K562 (cell line): ENCODE data around the gene OXSM. TPM values are rescaled to one million over a fixed set of nuclear protein-coding genes. Genes with fewer than 3 reads are reported as not detected.

Experiments used
- ATAC-seq: fragments of 200-7000 bp; cut with Tn5 transposase; 3 replicates; pipeline ENCODE4 v1.9.1; 2020; ENCODE audit warnings: moderate library complexity
- BruUV-seq: library from RNA; stranded (reverse); fragments of 400-500 nt; replicated peaks from 2 replicates; lab custom pipeline; 2021; lab: Mats Ljungman, UMichigan
- CTCF ChIA-PET: fragments of 300-600 bp; formaldehyde crosslinking; extraction: SDS; loops from one replicate; lab custom pipeline; 2021; ENCODE audit warnings: low intra/inter-chr PET ratio; lab: Yijun Ruan, JAX
- POLR2A ChIA-PET: fragments of 300-600, 350-650 bp; sonication (Branson Sonifier 250); formaldehyde crosslinking; extraction: SDS; loops from one replicate; lab custom pipeline; 2021; ENCODE audit warnings: antibody characterized with exemption, inconsistent platforms; lab: Yijun Ruan, JAX
- DNase-seq, 4 experiments: peaks; one replicate each; pipeline versions ENCODE4 v3.0.0 to v3.0.0-alpha.2; 2011 to 2018; ENCODE audit warnings: low spot score in 3 of 4, mixed read lengths in 3 of 4; ENCODE audit errors: extremely low read depth in 1 of 4
- FAIRE-seq: peaks from 2 replicates; lab custom pipeline; 2011; peaks lifted over from hg19 to GRCh38; lab: Jason Lieb, UNC
- H2AFZ ChIP-seq: 2 replicates; pipeline ENCODE4 v1.6.0; 2011; ENCODE audit warnings: low read depth, low read length, control low read depth, inconsistent platforms
- H3K27ac ChIP-seq: fragments of 200-600 bp; 3 replicates; pipeline ENCODE4 v1.8.0; 2011; ENCODE audit warnings: low read depth, mild to moderate bottlenecking, control low read depth, inconsistent platforms, low read length, moderate library complexity, mixed read lengths; ENCODE audit errors: extremely low read depth
- H3K27me3 ChIP-seq, 2 experiments: fragments of 300-600 bp in 1 of 2; 2 replicates in 1 of 2; 3 replicates in 1 of 2; pipeline versions ENCODE4 v1.6.0 to v1.8.0; 2011; ENCODE audit warnings: inconsistent platforms in 2 of 2, low read length in 2 of 2, mild to moderate bottlenecking in 1 of 2, mixed read lengths in 1 of 2, moderate library complexity in 1 of 2; ENCODE audit not compliant: control insufficient read depth in 2 of 2, insufficient read depth in 2 of 2
- H3K36me3 ChIP-seq: fragments of 300-600 bp; 3 replicates; pipeline ENCODE4 v1.8.0; 2011; ENCODE audit warnings: mild to moderate bottlenecking, low read length, inconsistent platforms; ENCODE audit not compliant: control insufficient read depth, insufficient read depth
- H3K4me1 ChIP-seq, 2 experiments: fragments of 200-600 bp in 1 of 2; replicated peaks in 1 of 2; 2 replicates in 1 of 2; 3 replicates in 1 of 2; pipeline versions ENCODE4 v1.5.1 to v1.8.0; 2011; ENCODE audit warnings: inconsistent platforms in 2 of 2, low read length in 2 of 2, mild to moderate bottlenecking in 1 of 2, mixed read lengths in 1 of 2, moderate library complexity in 1 of 2; ENCODE audit not compliant: control insufficient read depth in 2 of 2, insufficient read depth in 2 of 2
- H3K4me2 ChIP-seq: 2 replicates; pipeline ENCODE4 v1.6.1; 2011; ENCODE audit warnings: low read length, control low read depth, inconsistent platforms, mixed read lengths; ENCODE audit not compliant: insufficient read depth
- H3K4me3 ChIP-seq: fragments of 200-600 bp; sonication (generic), shearing (Covaris generic); 2 replicates; pipeline ENCODE4 v1.5.1; 2016; ENCODE audit warnings: control low read depth, inconsistent platforms
- H3K79me2 ChIP-seq: fragments of 200-600 bp; 3 replicates; pipeline ENCODE4 v1.8.0; 2011; ENCODE audit warnings: low read length, inconsistent platforms; ENCODE audit not compliant: control insufficient read depth, insufficient read depth
- H3K9ac ChIP-seq, 2 experiments: 2 replicates each; pipeline versions ENCODE4 v1.6.0 to v1.6.1; 2011; ENCODE audit warnings: low read depth in 2 of 2, low read length in 2 of 2, control low read depth in 1 of 2, inconsistent platforms in 1 of 2, mild to moderate bottlenecking in 1 of 2, mixed read lengths in 1 of 2; ENCODE audit not compliant: insufficient read depth in 1 of 2
- H3K9me1 ChIP-seq: one replicate; pipeline ENCODE4 v1.6.0; 2011; ENCODE audit warnings: inconsistent platforms, mild to moderate bottlenecking, low read length, moderate library complexity; ENCODE audit not compliant: control insufficient read depth, insufficient read depth
- H3K9me3 ChIP-seq: replicated peaks from 2 replicates; pipeline ENCODE4 v1.5.1; 2011; ENCODE audit warnings: low read depth, low read length, inconsistent platforms; ENCODE audit not compliant: control insufficient read depth, insufficient read depth
- H4K20me1 ChIP-seq: replicated peaks from 2 replicates; pipeline ENCODE4 v1.6.1; 2011; ENCODE audit warnings: low read length, inconsistent platforms, mixed read lengths; ENCODE audit not compliant: control insufficient read depth, insufficient read depth
- CHD2 ChIP-seq: IDR thresholded peaks from 2 replicates; pipeline ENCODE4 v1.6.1; 2011; ENCODE audit warnings: low read depth, low read length
- GTF2B ChIP-seq: IDR thresholded peaks from 2 replicates; pipeline ENCODE4 v1.6.1; 2011; ENCODE audit not compliant: insufficient read length; ENCODE audit errors: extremely low read depth
- HES1 ChIP-seq: fragments of 450-650 bp; IDR thresholded peaks from 2 replicates; pipeline ENCODE4 v1.6.1; 2016; ENCODE audit warnings: low read depth, mild to moderate bottlenecking, moderate library complexity
- HMG20A ChIP-seq: fragments of 450-650 bp; formaldehyde crosslinking; conservative IDR thresholded peaks from 2 replicates; pipeline ENCODE4 v1.4.0; 2020; ENCODE audit warnings: mild to moderate bottlenecking, mixed read lengths
- MAFF ChIP-seq: IDR thresholded peaks from 2 replicates; pipeline ENCODE4 v1.6.1; 2012; ENCODE audit warnings: low read length, improper control_type of control experiment
- MYBL2 ChIP-seq, 2 experiments: fragments of 450-650 bp in 1 of 2; sonication (generic) in 1 of 2; formaldehyde crosslinking in 1 of 2; IDR thresholded peaks; 2 replicates each; pipeline versions ENCODE4 v1.6.1 to v1.8.1; 2017 to 2022; ENCODE audit warnings: borderline replicate concordance in 1 of 2, inconsistent platforms in 1 of 2, low read depth in 1 of 2, mild to moderate bottlenecking in 1 of 2, missing genetic modification reagents in 1 of 2, moderate library complexity in 1 of 2
- POU5F1 ChIP-seq: fragments of 150-350 bp; IDR thresholded peaks from 2 replicates; pipeline ENCODE4 v1.6.1; 2014; ENCODE audit warnings: borderline replicate concordance, low read length, low read depth, mild to moderate bottlenecking; ENCODE audit not compliant: partially characterized antibody
- PURB ChIP-seq: sonication (generic); formaldehyde crosslinking; IDR thresholded peaks from 2 replicates; pipeline ENCODE4 v1.9.0; 2021; ENCODE audit warnings: low read depth, mild to moderate bottlenecking, missing genetic modification reagents
- SPI1 ChIP-seq: IDR thresholded peaks from 2 replicates; pipeline ENCODE4 v1.6.1; 2011; ENCODE audit warnings: low read depth, low read length, control low read depth, borderline replicate concordance
- TCF15 ChIP-seq: fragments of 250-450 bp; sonication (Bioruptor Pico); IDR thresholded peaks from 2 replicates; pipeline ENCODE4 v1.8.0; 2022; ENCODE audit warnings: moderate library complexity, mild to moderate bottlenecking, inconsistent platforms
- U2AF1 ChIP-seq: fragments of 200-400 bp; formaldehyde crosslinking; optimal IDR thresholded peaks from 2 replicates; pipeline ENCODE3; 2017; ENCODE audit warnings: mild to moderate bottlenecking, low read depth, low read length, moderate library complexity
- ZKSCAN8 ChIP-seq: fragments of 200-800 bp; sonication (Bioruptor generic); IDR thresholded peaks from 2 replicates; pipeline ENCODE4 v1.6.1; 2016; ENCODE audit warnings: missing genetic modification characterization, missing compliant biosample characterization
- ZNF12 ChIP-seq: sonication (generic); formaldehyde crosslinking; IDR thresholded peaks from 2 replicates; pipeline ENCODE4 v1.4.0; 2020; ENCODE audit warnings: mild to moderate bottlenecking, missing genetic modification reagents
- ZNF224 ChIP-seq: sonication (generic); formaldehyde crosslinking; IDR thresholded peaks from 2 replicates; pipeline ENCODE4 v1.8.0; 2022; ENCODE audit warnings: mild to moderate bottlenecking, missing genetic modification reagents
- ZNF431 ChIP-seq: sonication (generic); formaldehyde crosslinking; IDR thresholded peaks from 2 replicates; pipeline ENCODE4 v1.8.0; 2022; ENCODE audit warnings: mild to moderate bottlenecking, missing genetic modification reagents
- WGBS: fragments of 100-300 bp; shearing (Covaris generic); methylation state at CpG from one replicate; pipeline ENCODE4 v1.1.6; 2016; ENCODE audit warnings: low coverage, mixed read lengths; ENCODE audit not compliant: insufficient coverage; ENCODE audit errors: missing lambda C conversion rate; 5-methylcytosine and 5-hydroxymethylcytosine counted together
- in situ Hi-C: fragments of 300-500 bp; cut with MboI; formaldehyde crosslinking; loops from 4 replicates; pipeline ENCODE4 v1.15.0; 2018; ENCODE audit warnings: inconsistent platforms, mixed read lengths
- intact Hi-C: fragments of 100-400 bp; cut with micrococcal nuclease; formaldehyde crosslinking; loops from 2 replicates; pipeline ENCODE4 v1.14.2; 2022
- polyA plus RNA-seq, 8 experiments: library from polyadenylated mRNA; depleted of rRNA in 4 of 8; stranded (reverse) in 5 of 8; unstranded in 3 of 8; fragments of >200 nt; fragmentation: Nextera tagmentation in 2 of 8; fragmentation: Illumina TruSeq in 1 of 8; extraction: Ambion mirVana in 2 of 8; extraction: Trizol in 1 of 8; gene quantifications; 2 replicates each; pipeline versions ENCODE4 v1.2.1 to v1.2.3, GENCODE V29; 2011 to 2014; ENCODE audit warnings: inconsistent platforms in 1 of 8, missing spikeins in 1 of 8
- total RNA-seq, 7 experiments: library from RNA; depleted of rRNA in 6 of 7; stranded (reverse); fragments of >200 nt in 6 of 7; fragmentation: Illumina TruSeq in 2 of 7; extraction: Trizol in 2 of 7; gene quantifications; 2 replicates each; pipeline versions ENCODE4 v1.2.1 to v1.2.3, GENCODE V29; 2011 to 2021; ENCODE audit warnings: low replicate concordance in 1 of 7

The OXSM gene
- total and polyA plus RNA-seq, 9 of the 15 experiments (the other 6 are each of a cell fraction or from before 2014, with no cell fraction given) = 24.0 to 107 (median 34.0) TPM

GRCh38 chr3:25748189-25748588 is 41.7 kb upstream of the OXSM start (continued):
- no peak for TF ChIP-seq POU5F1
- TF ChIP-seq U2AF1 = no peak
- TF ChIP-seq GTF2B = no peak
- no peak for TF ChIP-seq ZNF224 (CRISPR knock-in tag)
- TF ChIP-seq ZNF431 (CRISPR knock-in tag) = no peak

GRCh38 chr3:25749031-25749581 is 40.8 kb upstream of the OXSM start:
- Histone ChIP-seq H3K4me2 (no peak overlapping the region), H3K4me1 (no peaks in the 10 kb centered on the region), H4K20me1 (no peaks in the 10 kb centered on the region), H3K27me3 (no peaks in the 10 kb centered on the region), H3K9ac (no peak overlapping the region), H3K9me3 (no peaks in the 10 kb centered on the region), H3K36me3 (peaks cover 88% of the 10 kb centered on the region), H3K9me1 (no peaks in the 10 kb centered on the region), H3K79me2 (peaks cover 11% of the 10 kb centered on the region; the same call in 2 of the 3 replicates), H3K27ac (no peak overlapping the region), H2AFZ (no peak overlapping the region), H3K4me3 (no peak overlapping the region)
- POLR2A ChIA-PET = no interaction called here
- CTCF ChIA-PET = no interaction called here
- 82% methylated on average over 6 of the region's 6 CpGs for WGBS
- TF ChIP-seq HES1 (no peak), SPI1 (no peak), MAFF (no peak), HMG20A (no peak), TCF15 (no peak), PURB (CRISPR knock-in tag) (no peak), CHD2 (no peak), MYBL2 (IDR thresholded peaks at IDR 0.05; ENCODE audit: low read depth) (no peak), MYBL2 (CRISPR knock-in tag; IDR thresholded peaks at IDR 0.05; ENCODE audit: borderline replicate concordance) (no peak), ZKSCAN8 (CRISPR knock-in tag) (no peak), ZNF12 (CRISPR knock-in tag) (no peak)
- FAIRE-seq (peak; percentile 69), DNase-seq (no peak), ATAC-seq (no peak)
- in situ Hi-C loops (no loop called here), intact Hi-C loops (no loop called here)
- no TSS peak for BruUV-seq
